Transverse colon (tissue), 4 donors: Measurements from ENCODE around the gene DMBT1. TPM values are rescaled to one million over a fixed set of nuclear protein-coding genes. Genes with fewer than 3 reads are reported as not detected.

Source experiments
- DNase-seq: peaks from one replicate; pipeline ENCODE4 v3.0.0-alpha.2; 2019
- H3K27ac ChIP-seq, 4 donors: fragments of 200-600 bp; sonication (generic); 2 replicates each; pipeline ENCODE4 v1.5.1; 2016 to 2018; ENCODE audit warnings: inconsistent platforms in 4 of 4
- H3K27me3 ChIP-seq: fragments of 200-600 bp; sonication (generic); 2 replicates; pipeline ENCODE4 v1.5.1; 2017; ENCODE audit warnings: inconsistent platforms
- H3K36me3 ChIP-seq, 4 donors: fragments of 200-600 bp; sonication (generic); 2 replicates each; pipeline ENCODE4 v1.5.1; 2017 to 2019; ENCODE audit warnings: inconsistent platforms in 4 of 4
- H3K4me1 ChIP-seq, 4 donors: fragments of 200-600 bp; sonication (generic); 2 replicates each; pipeline ENCODE4 v1.5.1; 2017 to 2020; ENCODE audit warnings: inconsistent platforms in 4 of 4
- H3K4me3 ChIP-seq, 4 donors: fragments of 200-600 bp; sonication (generic); 1 replicate in 1 of 4; 2 replicates in 3 of 4; pipeline versions ENCODE4 v1.5.1 to v1.6.1; 2017 to 2019; ENCODE audit warnings: inconsistent platforms in 4 of 4
- H3K9me3 ChIP-seq, 2 donors: fragments of 200-600 bp; sonication (generic); 2 replicates each; pipeline ENCODE4 v1.5.1; 2017 to 2019; ENCODE audit warnings: inconsistent platforms in 2 of 2
- CTCF ChIP-seq, 5 experiments: fragments of 200-600 bp in 3 of 5; fragments of 450-650 bp in 2 of 5; sonication (generic) in 3 of 5; IDR thresholded peaks; 1 replicate in 2 of 5; 2 replicates in 3 of 5; pipeline ENCODE4 v1.5.1; 2016 to 2017; ENCODE audit warnings: antibody characterized with exemption in 5 of 5, inconsistent platforms in 3 of 5, mild to moderate bottlenecking in 2 of 5, moderate library complexity in 1 of 5
- EP300 ChIP-seq: sonication (generic); formaldehyde crosslinking; IDR thresholded peaks from one replicate; pipeline ENCODE4 v1.6.1; 2017; ENCODE audit warnings: antibody characterized with exemption, low read depth
- POLR2A ChIP-seq: fragments of 450-650 bp; IDR thresholded peaks from one replicate; pipeline ENCODE4 v1.6.1; 2016; ENCODE audit warnings: antibody characterized with exemption, mild to moderate bottlenecking, moderate library complexity
- POLR2AphosphoS5 ChIP-seq, 3 donors: sonication (generic); formaldehyde crosslinking; IDR thresholded peaks; one replicate each; pipeline ENCODE4 v1.6.1; 2016; ENCODE audit warnings: antibody characterized with exemption in 3 of 3
- WGBS, 2 donors: methylation state at CpG; one replicate each; pipeline ENCODE4 v1.1.5; 2018; ENCODE audit warnings: low coverage in 1 of 2; 5-methylcytosine and 5-hydroxymethylcytosine counted together
- in situ Hi-C, 4 donors: fragments of 200-750 bp; cut with MboI; loops; one replicate each; pipeline versions ENCODE4 v1.15.0 to v1.15.1; 2017; ENCODE audit warnings: low sequenced_read_pairs in 3 of 4, low pct_ligation_motif_present in 1 of 4, low pct_unique_long_range_greater_than_20kb in 1 of 4
- intact Hi-C: fragments of 100-400 bp; cut with DNase I; formaldehyde crosslinking; loops from one replicate; pipeline ENCODE4 v1.15.1; 2023; ENCODE audit warnings: low total_unique reads
- total RNA-seq, 4 donors: library from RNA; depleted of rRNA; stranded (reverse); fragments of >200 nt; gene quantifications; one replicate each; pipeline ENCODE4 v1.1.0, GENCODE V29; 2016

The DMBT1 gene
- total RNA-seq, 4 donors from 2014 or later = 42.2 to 124 (median 68.5) TPM

DNA sequence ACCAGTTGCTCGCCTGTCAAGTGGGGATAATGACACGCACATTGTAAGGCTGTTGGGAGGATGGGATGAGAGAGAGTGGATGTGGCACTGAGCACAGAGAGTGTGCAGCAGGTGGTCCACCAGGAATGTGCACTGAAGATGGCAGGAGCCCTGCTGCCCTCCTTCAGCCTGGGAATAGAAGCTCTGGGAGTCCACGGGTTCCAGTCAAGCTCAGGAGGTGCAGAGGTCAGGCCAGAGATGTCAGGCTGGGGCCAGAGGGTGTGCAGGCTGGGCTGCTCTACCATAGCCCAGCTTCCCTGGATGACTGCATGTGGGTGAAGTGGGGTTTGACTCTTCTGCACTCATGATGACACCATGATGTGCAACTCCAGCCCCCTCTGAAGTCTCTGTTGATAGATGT is 80.4 kb downstream of the DMBT1 start:
- Histone ChIP-seq H3K4me3 (no peak overlapping the region), H3K9me3 (no peaks in the 10 kb centered on the region), H3K27me3 (no peaks in the 10 kb centered on the region), H3K27ac (no peak overlapping the region), H3K4me1 (no peaks in the 10 kb centered on the region), H3K36me3 (no peaks in the 10 kb centered on the region)
- WGBS, 2 donors = 62% methylated on average over 3 of the region's 3 CpGs; no CpG with 5 or more reads in 1 of the 2 donors
- TF ChIP-seq POLR2AphosphoS5 (IDR thresholded peaks at IDR 0.05) (no peak), CTCF (IDR thresholded peaks at IDR 0.05) (no peak), POLR2A (no peak), EP300 (no peak)
- in situ Hi-C loops = no loop called here
- DNase-seq = no peak
- intact Hi-C loops = loop anchor here (10.0 kb wide), 1 partner anchor 64 kb away; no protein-coding TSS in a partner anchor

- DNase-seq = no peak
Measured at GRCh38 chr10:122642726-122643605, 82.4 kb downstream of the DMBT1 start.

DNA sequence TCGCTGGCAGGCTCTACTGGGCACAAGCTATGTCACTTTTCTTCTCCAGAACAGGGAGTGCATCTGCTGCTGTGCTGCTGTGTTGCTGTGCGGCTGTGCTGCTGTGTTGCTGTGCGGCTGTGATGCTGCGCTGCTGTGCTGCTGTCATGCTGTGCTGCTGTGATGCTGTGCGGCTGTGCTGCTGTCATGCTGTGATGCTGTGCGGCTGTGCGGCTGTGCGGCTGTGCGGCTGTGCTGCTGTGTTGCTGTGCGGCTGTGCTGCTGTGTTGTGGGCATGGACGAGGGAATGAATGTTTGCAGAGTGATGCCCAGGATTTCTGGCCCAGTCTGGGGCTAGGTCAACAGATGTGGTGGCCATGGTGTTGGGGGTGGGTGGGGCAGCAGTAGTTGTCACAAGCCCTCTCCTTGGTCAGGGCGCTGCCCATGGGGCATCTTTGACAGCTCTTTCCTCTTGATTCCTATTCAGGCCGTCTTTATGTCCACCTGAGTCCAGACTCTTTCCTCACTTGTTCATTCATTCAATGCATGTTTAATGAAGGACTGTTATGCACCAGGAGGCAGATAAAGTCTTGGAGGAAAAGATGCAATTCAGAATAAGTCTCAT is 83.5 kb downstream of the DMBT1 start:
- 68 to 83% methylated on average over 4 to 13 of the region's 13 CpGs for WGBS, 2 donors
- H3K4me3 ChIP-seq = no peak overlapping the region
- no peaks in the 10 kb centered on the region for H3K36me3 ChIP-seq
- intact Hi-C loops = loop anchor here (10.0 kb wide), 1 partner anchor 61 kb away; no protein-coding TSS in a partner anchor
- no peaks in the 10 kb centered on the region for H3K27me3 ChIP-seq
- H3K4me1 ChIP-seq = no peaks in the 10 kb centered on the region
- no peaks in the 10 kb centered on the region for H3K9me3 ChIP-seq
- TF ChIP-seq POLR2AphosphoS5 (IDR thresholded peaks at IDR 0.05) (no peak), CTCF (IDR thresholded peaks at IDR 0.05) (no peak), POLR2A (no peak), EP300 (no peak)
- no peak overlapping the region for H3K27ac ChIP-seq
- in situ Hi-C loops = no loop called here
- no peak for DNase-seq

More at GRCh38 chr10:122642726-122643605, 82.4 kb downstream of the DMBT1 start:
- intact Hi-C loops = loop anchor here (10.0 kb wide), 1 partner anchor 62 kb away; no protein-coding TSS in a partner anchor
- no peaks in the 10 kb centered on the region for H3K4me1 ChIP-seq
- H3K4me3 ChIP-seq = no peak overlapping the region
- TF ChIP-seq POLR2A = no peak
- no peak for TF ChIP-seq EP300
- TF ChIP-seq POLR2AphosphoS5 (IDR thresholded peaks at IDR 0.05) = no peak
- TF ChIP-seq CTCF (IDR thresholded peaks at IDR 0.05) = no peak
- H3K9me3 ChIP-seq = no peaks in the 10 kb centered on the region
- WGBS, 2 donors = 82 to 90% methylated on average over 11 to 31 of the region's 31 CpGs
- in situ Hi-C loops = no loop called here
- no peaks in the 10 kb centered on the region for H3K36me3 ChIP-seq
- H3K27me3 ChIP-seq = no peaks in the 10 kb centered on the region
- no peak overlapping the region for H3K27ac ChIP-seq
